ENCODE data around the gene RPIA. TPM values are rescaled to one million over a fixed set of nuclear protein-coding genes. Genes with fewer than 3 reads are reported as not detected.

The RPIA gene
- total and polyA plus RNA-seq, 7 experiments from 2014 or later = 16.4 to 65.3 (median 25.1) TPM

- ChIA-PET POLR2A (no interaction called here), CTCF (interaction anchor here (0.9 kb wide), 1 partner anchor 11 kb away, joined by 3 read pairs; no protein-coding TSS in a partner anchor)
- Histone ChIP-seq H3K9me3 (ENCODE audit: control insufficient read depth in 2 of 3, low read length in 3 of 3) (no peaks in the 10 kb centered on the region), H3K27ac (ENCODE audit: low read depth, low read length) (no peak overlapping the region), H3K4me1 (ENCODE audit: control insufficient read depth in 2 of 2, insufficient read depth in 2 of 2, low read length in 2 of 2) (no peaks in the 10 kb centered on the region), H3K36me3 (ENCODE audit: control insufficient read depth in 2 of 3, insufficient read depth in 3 of 3, low read length in 3 of 3) (no peaks in the 10 kb centered on the region), H3K4me3 (ENCODE audit: low read length) (no peak overlapping the region), H3K27me3 (ENCODE audit: control insufficient read depth in 2 of 2, insufficient read depth in 2 of 2, low read length in 2 of 2) (no peaks in the 10 kb centered on the region)
- no peaks in the 10 kb centered on the region for H3K27me3 Mint-ChIP-seq
- ATAC-seq (no peak), DNase-seq (no peak)
- intact Hi-C loops (cut with micrococcal nuclease) = no loop called here
- no peaks in the 10 kb centered on the region for H3K36me3 Mint-ChIP-seq
- H3K27ac Mint-ChIP-seq = no peak overlapping the region
- no peaks in the 10 kb centered on the region for H3K4me1 Mint-ChIP-seq
- no peak overlapping the region for H3K4me3 Mint-ChIP-seq
- peaks cover 0 to 4% (median 0%) of the 10 kb centered on the region in 11 donors for H3K9me3 Mint-ChIP-seq
These were observed 34.3 kb upstream of the RPIA start for GRCh38 chr2:88657131-88657530.

GRCh38 chr2:88658326-88658725 is 33.1 kb upstream of the RPIA start:
- ATAC-seq (no peak), DNase-seq (no peak)
- no peak overlapping the region for H3K4me3 Mint-ChIP-seq
- H3K4me1 Mint-ChIP-seq = no peaks in the 10 kb centered on the region
- intact Hi-C loops (cut with micrococcal nuclease) = no loop called here
- no peaks in the 10 kb centered on the region for H3K36me3 ChIP-seq (ENCODE audit: control insufficient read depth in 2 of 3, insufficient read depth in 3 of 3, low read length in 3 of 3)
- POLR2A ChIA-PET = no interaction called here
- H3K27me3 ChIP-seq (ENCODE audit: control insufficient read depth in 2 of 2, insufficient read depth in 2 of 2, low read length in 2 of 2) = no peaks in the 10 kb centered on the region
- H3K4me1 ChIP-seq (ENCODE audit: control insufficient read depth in 2 of 2, insufficient read depth in 2 of 2, low read length in 2 of 2) = no peaks in the 10 kb centered on the region
- no peak overlapping the region for H3K27ac ChIP-seq (ENCODE audit: low read depth, low read length)
- no peak overlapping the region for H3K4me3 ChIP-seq (ENCODE audit: low read length)
- CTCF ChIA-PET = no interaction called here
- H3K9me3 Mint-ChIP-seq = peaks cover 0 to 4% (median 0%) of the 10 kb centered on the region in 11 donors
- H3K27me3 Mint-ChIP-seq = peaks cover 0 to under 1% (median 0%) of the 10 kb centered on the region in 5 donors
- H3K27ac Mint-ChIP-seq = no peak overlapping the region
- no peaks in the 10 kb centered on the region for H3K9me3 ChIP-seq (ENCODE audit: control insufficient read depth in 2 of 3, low read length in 3 of 3)
- no peaks in the 10 kb centered on the region for H3K36me3 Mint-ChIP-seq

- DNase-seq (no peak), ATAC-seq (no peak)
- Mint-ChIP-seq H3K4me1 (no peaks in the 10 kb centered on the region), H3K27ac (no peak overlapping the region), H3K9me3 (peaks cover 0 to 4% (median 0%) of the 10 kb centered on the region in 11 donors), H3K4me3 (no peak overlapping the region), H3K27me3 (peaks cover 0 to 2% (median 0%) of the 10 kb centered on the region in 5 donors), H3K36me3 (peaks cover 0 to 4% (median 0%) of the 10 kb centered on the region in 5 donors)
- Histone ChIP-seq H3K4me1 (ENCODE audit: control insufficient read depth in 2 of 2, insufficient read depth in 2 of 2, low read length in 2 of 2) (no peaks in the 10 kb centered on the region), H3K27me3 (ENCODE audit: control insufficient read depth in 2 of 2, insufficient read depth in 2 of 2, low read length in 2 of 2) (no peaks in the 10 kb centered on the region), H3K9me3 (ENCODE audit: control insufficient read depth in 2 of 3, low read length in 3 of 3) (no peaks in the 10 kb centered on the region), H3K27ac (ENCODE audit: low read depth, low read length) (no peak overlapping the region), H3K4me3 (ENCODE audit: low read length) (no peak overlapping the region), H3K36me3 (ENCODE audit: control insufficient read depth in 2 of 3, insufficient read depth in 3 of 3, low read length in 3 of 3) (no peaks in the 10 kb centered on the region)
- POLR2A ChIA-PET = no interaction called here
- intact Hi-C loops (cut with micrococcal nuclease) = no loop called here
- CTCF ChIA-PET = no interaction called here
These were observed 32.5 kb upstream of the RPIA start for GRCh38 chr2:88658881-88659537.

- Histone ChIP-seq H3K36me3 (ENCODE audit: control insufficient read depth in 2 of 3, insufficient read depth in 3 of 3, low read length in 3 of 3) (no peaks in the 10 kb centered on the region), H3K27me3 (ENCODE audit: control insufficient read depth in 2 of 2, insufficient read depth in 2 of 2, low read length in 2 of 2) (no peaks in the 10 kb centered on the region), H3K4me3 (ENCODE audit: low read length) (no peak overlapping the region), H3K9me3 (ENCODE audit: control insufficient read depth in 2 of 3, low read length in 3 of 3) (no peaks in the 10 kb centered on the region), H3K27ac (ENCODE audit: low read depth, low read length) (no peak overlapping the region), H3K4me1 (ENCODE audit: control insufficient read depth in 2 of 2, insufficient read depth in 2 of 2, low read length in 2 of 2) (no peaks in the 10 kb centered on the region)
- no peak for DNase-seq
- Mint-ChIP-seq H3K36me3 (peaks cover 0 to 6% (median 0%) of the 10 kb centered on the region in 5 donors), H3K4me3 (no peak overlapping the region), H3K27ac (no peak overlapping the region), H3K4me1 (no peaks in the 10 kb centered on the region), H3K9me3 (peaks cover 0 to 4% (median 0%) of the 10 kb centered on the region in 11 donors), H3K27me3 (peaks cover 0 to 2% (median 0%) of the 10 kb centered on the region in 5 donors)
- ChIA-PET CTCF (no interaction called here), POLR2A (no interaction called here)
- no peak for ATAC-seq
- intact Hi-C loops (cut with micrococcal nuclease) = no loop called here
These were observed 31.9 kb upstream of the RPIA start for GRCh38 chr2:88659538-88659915.

- ATAC-seq (no peak), DNase-seq (no peak)
- Histone ChIP-seq H3K4me1 (ENCODE audit: control insufficient read depth in 2 of 2, insufficient read depth in 2 of 2, low read length in 2 of 2) (no peaks in the 10 kb centered on the region), H3K36me3 (ENCODE audit: control insufficient read depth in 2 of 3, insufficient read depth in 3 of 3, low read length in 3 of 3) (no peaks in the 10 kb centered on the region), H3K27me3 (ENCODE audit: control insufficient read depth in 2 of 2, insufficient read depth in 2 of 2, low read length in 2 of 2) (no peaks in the 10 kb centered on the region), H3K4me3 (ENCODE audit: low read length) (no peak overlapping the region), H3K9me3 (ENCODE audit: control insufficient read depth in 2 of 3, low read length in 3 of 3) (no peaks in the 10 kb centered on the region), H3K27ac (ENCODE audit: low read depth, low read length) (no peak overlapping the region)
- intact Hi-C loops (cut with micrococcal nuclease) = loop anchor here in 1 of 2 donors (10.0 kb wide), 1 partner anchor 306 kb away; no protein-coding TSS in a partner anchor
- H3K27me3 Mint-ChIP-seq = peaks cover 0 to 2% (median 0%) of the 10 kb centered on the region in 5 donors
- H3K4me1 Mint-ChIP-seq = no peaks in the 10 kb centered on the region
- no peak overlapping the region for H3K27ac Mint-ChIP-seq
- POLR2A ChIA-PET = no interaction called here
- H3K36me3 Mint-ChIP-seq = peaks cover 0 to 6% (median 0%) of the 10 kb centered on the region in 5 donors
- H3K4me3 Mint-ChIP-seq = no peak overlapping the region
- CTCF ChIA-PET = no interaction called here
- peaks cover 0 to 4% (median 0%) of the 10 kb centered on the region in 11 donors for H3K9me3 Mint-ChIP-seq
These were observed 30.9 kb upstream of the RPIA start for GRCh38 chr2:88660622-88661021.

GRCh38 chr2:88666576-88666975 is 24.9 kb upstream of the RPIA start:
- intact Hi-C loops (cut with micrococcal nuclease) = loop anchor here in 1 of 2 donors (5.0 to 10.0 kb wide), 2 partner anchors 312 to 404 kb away; no protein-coding TSS in a partner anchor
- no peak for DNase-seq
- H3K9me3 Mint-ChIP-seq = no peaks in the 10 kb centered on the region
- H3K9me3 ChIP-seq (ENCODE audit: control insufficient read depth in 2 of 3, low read length in 3 of 3) = no peaks in the 10 kb centered on the region
- H3K4me3 ChIP-seq (ENCODE audit: low read length) = no peak overlapping the region
- peaks cover 0 to 5% (median 0%) of the 10 kb centered on the region in 5 donors for H3K27me3 Mint-ChIP-seq
- no peak overlapping the region for H3K27ac ChIP-seq (ENCODE audit: low read depth, low read length)
- CTCF ChIA-PET = interaction anchor here (1.1 kb wide), 1 partner anchor 19 kb away, joined by 3 read pairs; no protein-coding TSS in a partner anchor
- no peak overlapping the region for H3K27ac Mint-ChIP-seq
- POLR2A ChIA-PET = no interaction called here
- peaks cover 0 to 4% (median 0%) of the 10 kb centered on the region in 7 donors for H3K4me1 Mint-ChIP-seq
- H3K4me3 Mint-ChIP-seq = no peak overlapping the region
- peaks cover 0 to 6% (median 0%) of the 10 kb centered on the region in 5 donors for H3K36me3 Mint-ChIP-seq
- H3K4me1 ChIP-seq (ENCODE audit: control insufficient read depth in 2 of 2, insufficient read depth in 2 of 2, low read length in 2 of 2) = no peaks in the 10 kb centered on the region
- ATAC-seq = no peak
- H3K36me3 ChIP-seq (ENCODE audit: control insufficient read depth in 2 of 3, insufficient read depth in 3 of 3, low read length in 3 of 3) = no peaks in the 10 kb centered on the region
- H3K27me3 ChIP-seq (ENCODE audit: control insufficient read depth in 2 of 2, insufficient read depth in 2 of 2, low read length in 2 of 2) = no peaks in the 10 kb centered on the region

GRCh38 chr2:88667219-88667618 is 24.3 kb upstream of the RPIA start:
- H3K36me3 Mint-ChIP-seq = peaks cover 0 to 6% (median 0%) of the 10 kb centered on the region in 5 donors
- H3K36me3 ChIP-seq (ENCODE audit: control insufficient read depth in 2 of 3, insufficient read depth in 3 of 3, low read length in 3 of 3) = no peaks in the 10 kb centered on the region
- ATAC-seq (no peak), DNase-seq (no peak)
- H3K4me3 ChIP-seq (ENCODE audit: low read length) = no peak overlapping the region
- H3K9me3 Mint-ChIP-seq = no peaks in the 10 kb centered on the region
- CTCF ChIA-PET = interaction anchor here (1.1 kb wide), 1 partner anchor 20 kb away, joined by 3 read pairs; no protein-coding TSS in a partner anchor
- intact Hi-C loops (cut with micrococcal nuclease) = loop anchor here in 1 of 2 donors (5.0 to 10.0 kb wide), 2 partner anchors 312 to 405 kb away; no protein-coding TSS in a partner anchor
- POLR2A ChIA-PET = no interaction called here
- no peak overlapping the region for H3K27ac ChIP-seq (ENCODE audit: low read depth, low read length)
- no peak overlapping the region for H3K4me3 Mint-ChIP-seq
- peaks cover 0 to 5% (median 0%) of the 10 kb centered on the region in 5 donors for H3K27me3 Mint-ChIP-seq
- H3K4me1 Mint-ChIP-seq = peaks cover 0 to 5% (median 0%) of the 10 kb centered on the region in 7 donors
- no peaks in the 10 kb centered on the region for H3K4me1 ChIP-seq (ENCODE audit: control insufficient read depth in 2 of 2, insufficient read depth in 2 of 2, low read length in 2 of 2)
- no peaks in the 10 kb centered on the region for H3K9me3 ChIP-seq (ENCODE audit: control insufficient read depth in 2 of 3, low read length in 3 of 3)
- H3K27me3 ChIP-seq (ENCODE audit: control insufficient read depth in 2 of 2, insufficient read depth in 2 of 2, low read length in 2 of 2) = no peaks in the 10 kb centered on the region
- no peak overlapping the region for H3K27ac Mint-ChIP-seq
